ENCODE measurements around the gene DDHD1. TPM values are rescaled to one million over a fixed set of nuclear protein-coding genes. Genes with fewer than 3 reads are reported as not detected.

The DDHD1 gene
- polyA plus RNA-seq, 1 experiment = 16.7 TPM

DNA sequence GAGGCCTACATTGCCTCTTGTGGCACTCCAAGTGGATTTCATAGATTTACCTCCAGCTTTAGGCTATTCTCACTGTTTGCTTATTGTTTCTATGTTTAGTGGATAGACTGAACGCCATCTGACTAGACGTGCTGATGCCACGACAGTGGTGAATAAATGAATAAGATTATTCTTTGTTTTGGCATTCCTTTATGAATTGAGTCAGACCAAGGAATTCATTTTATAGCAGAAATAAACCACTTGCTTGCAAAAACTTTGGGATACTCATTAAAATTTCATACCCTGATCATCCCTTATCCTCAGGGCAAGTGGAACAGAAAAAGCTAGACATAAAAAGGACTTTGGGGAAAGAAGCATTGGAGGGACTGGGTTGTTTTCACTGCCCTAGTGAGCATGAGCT is 130.5 kb downstream of the DDHD1 start:
- H3K9me3 ChIP-seq (ENCODE audit: control insufficient read depth, insufficient read depth, low read length) = no peaks in the 10 kb centered on the region
- POLR2A ChIA-PET = no interaction called here
- H3K27me3 ChIP-seq (ENCODE audit: control insufficient read depth, insufficient read depth, low read length) = no peaks in the 10 kb centered on the region
- DNase-seq (ENCODE audit: low read depth, low spot score) = no peak
- no peak overlapping the region for H3K27ac ChIP-seq (ENCODE audit: low read depth, low read length)
- H3K4me3 ChIP-seq (ENCODE audit: low read depth, low read length) = no peak overlapping the region
- CTCF ChIA-PET = interaction anchor here (0.6 kb wide), 1 partner anchor 199 kb away, joined by 3 read pairs; no protein-coding TSS in a partner anchor
- TF ChIP-seq, protein P1, sequence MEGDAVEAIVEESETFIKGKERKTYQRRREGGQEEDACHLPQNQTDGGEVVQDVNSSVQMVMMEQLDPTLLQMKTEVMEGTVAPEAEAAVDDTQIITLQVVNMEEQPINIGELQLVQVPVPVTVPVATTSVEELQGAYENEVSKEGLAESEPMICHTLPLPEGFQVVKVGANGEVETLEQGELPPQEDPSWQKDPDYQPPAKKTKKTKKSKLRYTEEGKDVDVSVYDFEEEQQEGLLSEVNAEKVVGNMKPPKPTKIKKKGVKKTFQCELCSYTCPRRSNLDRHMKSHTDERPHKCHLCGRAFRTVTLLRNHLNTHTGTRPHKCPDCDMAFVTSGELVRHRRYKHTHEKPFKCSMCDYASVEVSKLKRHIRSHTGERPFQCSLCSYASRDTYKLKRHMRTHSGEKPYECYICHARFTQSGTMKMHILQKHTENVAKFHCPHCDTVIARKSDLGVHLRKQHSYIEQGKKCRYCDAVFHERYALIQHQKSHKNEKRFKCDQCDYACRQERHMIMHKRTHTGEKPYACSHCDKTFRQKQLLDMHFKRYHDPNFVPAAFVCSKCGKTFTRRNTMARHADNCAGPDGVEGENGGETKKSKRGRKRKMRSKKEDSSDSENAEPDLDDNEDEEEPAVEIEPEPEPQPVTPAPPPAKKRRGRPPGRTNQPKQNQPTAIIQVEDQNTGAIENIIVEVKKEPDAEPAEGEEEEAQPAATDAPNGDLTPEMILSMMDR (IDR thresholded peaks at IDR 0.05; ENCODE audit: low read depth, low read length) = no peak

DNA sequence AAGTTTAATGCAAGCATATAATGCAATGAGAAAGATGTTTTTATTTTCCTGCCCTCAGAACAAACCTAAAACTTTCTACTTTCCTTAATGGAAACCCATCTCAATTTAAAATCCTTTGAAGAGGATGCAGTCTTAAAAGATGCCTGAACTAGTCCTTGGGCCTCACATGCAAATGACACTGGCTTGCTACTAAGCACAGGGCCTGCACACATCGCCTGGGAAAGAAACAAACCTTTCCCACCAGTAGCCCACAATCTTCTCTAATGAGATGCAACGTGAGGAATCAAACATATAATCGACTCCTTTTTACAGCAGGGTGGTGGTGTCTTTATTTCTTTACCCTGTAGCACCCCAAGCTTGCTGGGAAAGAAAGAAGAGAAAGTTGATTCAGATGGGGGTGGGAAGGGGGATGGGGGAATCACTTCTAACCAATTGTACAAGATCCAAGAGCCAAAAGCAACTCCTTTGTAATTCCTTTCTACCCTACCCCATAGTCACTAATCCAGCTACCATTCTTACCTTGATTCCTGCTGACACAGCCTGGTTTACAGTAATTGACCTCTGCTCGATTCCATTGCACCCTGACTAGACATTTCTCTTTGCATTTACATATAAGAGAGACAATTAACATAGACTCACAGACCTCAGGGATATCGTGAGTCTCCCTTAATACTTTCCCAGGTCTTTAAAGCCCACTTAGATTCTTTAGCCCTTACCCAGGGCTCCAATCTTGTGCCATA is 132.8 kb downstream of the DDHD1 start:
- ChIA-PET POLR2A (no interaction called here), CTCF (no interaction called here)
- no peak overlapping the region for H3K4me3 ChIP-seq (ENCODE audit: low read depth, low read length)
- H3K27me3 ChIP-seq (ENCODE audit: control insufficient read depth, insufficient read depth, low read length) = no peaks in the 10 kb centered on the region
- TF ChIP-seq, protein P1 (IDR thresholded peaks at IDR 0.05; ENCODE audit: low read depth, low read length) = no peak
- no peak for DNase-seq (ENCODE audit: low read depth, low spot score)
- H3K9me3 ChIP-seq (ENCODE audit: control insufficient read depth, insufficient read depth, low read length) = no peaks in the 10 kb centered on the region; the same call in 1 of the 2 replicates
- H3K27ac ChIP-seq (ENCODE audit: low read depth, low read length) = no peak overlapping the region

DNA sequence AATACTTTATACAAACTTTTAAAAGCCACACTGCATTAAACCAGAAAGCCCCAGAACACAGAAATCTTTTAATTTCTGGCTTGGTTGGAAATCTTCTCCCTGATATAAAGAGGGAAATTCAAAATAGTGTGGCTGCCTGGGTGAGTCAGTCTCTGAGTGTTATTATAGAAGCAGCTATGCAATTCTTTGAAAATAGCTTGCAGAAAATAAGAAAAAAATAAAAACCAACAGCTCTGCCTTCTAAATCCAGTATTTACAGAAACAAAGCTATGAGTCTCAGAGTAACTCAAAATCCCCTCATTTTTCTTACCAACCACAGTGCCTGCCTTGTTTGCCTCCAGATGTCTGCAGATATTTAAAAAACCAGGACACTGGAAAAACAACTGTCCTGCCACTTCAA is 133.7 kb downstream of the DDHD1 start:
- Histone ChIP-seq H3K4me3 (ENCODE audit: low read depth, low read length) (no peak overlapping the region), H3K27ac (ENCODE audit: low read depth, low read length) (peak overlapping the region; percentile 31), H3K27me3 (ENCODE audit: control insufficient read depth, insufficient read depth, low read length) (no peaks in the 10 kb centered on the region), H3K9me3 (ENCODE audit: control insufficient read depth, insufficient read depth, low read length) (no peaks in the 10 kb centered on the region; the same call in 1 of the 2 replicates)
- ChIA-PET POLR2A (interaction anchor here (0.6 kb wide), 1 partner anchor 303 kb away, joined by 7 read pairs; no protein-coding TSS in a partner anchor), CTCF (no interaction called here)
- TF ChIP-seq, protein P1 (IDR thresholded peaks at IDR 0.05; ENCODE audit: low read depth, low read length) = no peak
- DNase-seq (ENCODE audit: low read depth, low spot score) = no peak

DNA sequence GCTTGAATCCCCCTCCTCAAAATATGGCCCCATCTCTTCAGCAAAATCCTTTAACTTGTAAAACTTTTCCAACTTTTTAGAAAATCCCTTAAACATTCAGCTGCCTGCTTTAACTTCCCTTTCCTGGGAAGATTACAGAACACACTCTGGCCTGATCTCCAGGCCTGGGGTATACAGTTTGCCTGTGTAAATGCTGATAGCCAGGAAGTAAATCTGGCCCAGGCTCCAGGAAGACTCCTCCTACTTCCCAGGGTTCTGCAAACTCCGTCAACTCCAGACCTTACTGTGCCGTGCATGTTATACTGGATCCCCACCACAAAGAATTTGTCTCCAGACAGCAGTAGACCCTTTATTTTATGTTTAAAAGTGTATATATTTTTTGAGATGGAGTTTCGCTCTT is 135.3 kb downstream of the DDHD1 start:
- no peaks in the 10 kb centered on the region for H3K27me3 ChIP-seq (ENCODE audit: control insufficient read depth, insufficient read depth, low read length)
- no peak overlapping the region for H3K4me3 ChIP-seq (ENCODE audit: low read depth, low read length)
- DNase-seq (ENCODE audit: low read depth, low spot score) = no peak
- POLR2A ChIA-PET = no interaction called here
- CTCF ChIA-PET = no interaction called here
- H3K27ac ChIP-seq (ENCODE audit: low read depth, low read length) = no peak overlapping the region
- TF ChIP-seq, protein P1 (IDR thresholded peaks at IDR 0.05; ENCODE audit: low read depth, low read length) = no peak
- H3K9me3 ChIP-seq (ENCODE audit: control insufficient read depth, insufficient read depth, low read length) = no peaks in the 10 kb centered on the region; the same call in 1 of the 2 replicates

DNA sequence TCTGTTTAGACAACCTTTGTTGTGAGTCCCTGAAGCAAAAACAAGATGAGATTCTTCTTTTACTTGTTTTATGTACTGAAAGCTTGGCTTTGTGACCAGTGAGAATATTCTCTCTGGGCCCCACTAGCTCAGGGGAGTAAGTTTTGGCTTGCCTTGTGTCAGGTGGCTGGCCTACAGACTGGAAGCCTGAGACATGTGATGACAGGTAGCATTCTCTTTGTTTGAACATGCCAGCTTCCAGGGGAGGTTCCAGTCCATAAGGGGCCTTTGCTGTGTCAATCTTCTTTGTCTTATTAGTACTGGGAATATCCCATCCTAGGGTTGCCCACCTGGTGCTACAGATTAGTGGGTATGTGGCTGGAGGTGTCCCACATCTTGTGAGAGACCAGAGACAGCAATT is 136.2 kb downstream of the DDHD1 start:
- no peaks in the 10 kb centered on the region; the same call in 1 of the 2 replicates for H3K9me3 ChIP-seq (ENCODE audit: control insufficient read depth, insufficient read depth, low read length)
- POLR2A ChIA-PET = no interaction called here
- no peaks in the 10 kb centered on the region for H3K27me3 ChIP-seq (ENCODE audit: control insufficient read depth, insufficient read depth, low read length)
- TF ChIP-seq, protein P1 (IDR thresholded peaks at IDR 0.05; ENCODE audit: low read depth, low read length) = no peak
- no peak for DNase-seq (ENCODE audit: low read depth, low spot score)
- no peak overlapping the region for H3K27ac ChIP-seq (ENCODE audit: low read depth, low read length)
- CTCF ChIA-PET = no interaction called here
- H3K4me3 ChIP-seq (ENCODE audit: low read depth, low read length) = no peak overlapping the region

Measured in AG04450 (cell line).